ENCODE measurements around the gene CORO2B.

The CORO2B gene

GRCh38 chr15:68570974-68571373 is 7.8 kb upstream of the CORO2B start:
- in situ Hi-C loops (cut with MboI; ENCODE audit: low sequenced_read_pairs), result no loop called here

DNA sequence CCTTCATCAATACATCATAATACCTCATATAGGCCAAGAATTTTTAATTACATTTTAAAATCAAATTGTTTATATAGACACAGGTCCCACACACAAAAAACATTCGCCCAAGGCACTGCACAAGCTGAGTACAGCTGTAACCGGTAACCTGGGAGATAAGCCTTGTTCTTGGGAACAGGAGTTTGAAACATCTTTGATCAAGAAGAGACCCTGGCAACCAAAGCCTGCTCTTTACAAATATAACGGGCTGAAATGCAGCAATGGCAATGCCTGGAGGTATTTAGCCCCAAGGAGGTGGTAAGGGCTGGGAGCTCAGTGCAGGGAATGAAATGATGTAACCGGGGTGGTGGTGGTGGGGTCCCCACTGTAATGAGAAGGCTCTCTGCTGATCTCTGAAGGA is 7.2 kb upstream of the CORO2B start:
- in situ Hi-C loops (cut with MboI; ENCODE audit: low sequenced_read_pairs), result no loop called here

DNA sequence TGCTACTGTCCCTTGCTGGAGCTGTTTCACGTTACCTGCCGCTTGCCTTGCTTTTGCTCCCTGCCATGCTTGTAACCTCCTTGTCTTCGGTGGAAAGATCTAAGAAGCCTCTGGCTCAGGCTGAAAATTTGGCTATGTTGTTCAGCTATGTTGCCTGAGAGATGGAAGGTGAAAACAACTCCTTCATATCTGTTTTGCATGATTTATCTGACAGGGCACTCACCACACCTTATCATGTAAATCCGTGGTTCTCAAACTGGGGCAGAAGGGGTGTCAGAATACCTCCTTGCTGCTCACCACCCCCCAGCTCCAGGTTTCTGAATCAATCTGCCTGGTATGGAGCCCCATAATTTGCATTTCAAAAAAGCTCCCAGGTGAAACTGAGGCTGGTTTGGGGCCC is 6.5 kb upstream of the CORO2B start:
- in situ Hi-C loops (cut with MboI; ENCODE audit: low sequenced_read_pairs), result no loop called here

GRCh38 chr15:68572921-68573320 is 5.9 kb upstream of the CORO2B start:
- in situ Hi-C loops (cut with MboI; ENCODE audit: low sequenced_read_pairs), result no loop called here

DNA sequence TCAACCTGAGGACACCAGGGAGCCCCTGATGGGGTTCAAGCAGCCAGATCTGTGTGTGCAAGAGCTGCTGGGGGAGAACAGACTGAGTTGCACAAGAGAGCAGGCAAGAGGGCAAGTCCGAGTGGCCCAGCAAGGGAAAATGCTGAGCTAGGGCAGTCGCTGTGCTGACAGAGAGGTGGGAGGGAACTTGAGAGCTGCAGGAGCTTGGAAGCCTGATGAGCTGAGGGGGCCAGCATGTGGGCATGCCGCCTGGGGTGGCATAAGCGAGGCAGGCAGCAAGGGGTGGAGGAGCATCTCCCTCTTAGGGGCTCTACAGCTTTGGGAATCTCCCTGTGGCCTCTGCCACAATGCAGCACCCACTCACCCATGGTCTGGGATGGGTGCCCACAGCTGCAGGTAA is 4.7 kb upstream of the CORO2B start:
- in situ Hi-C loops (cut with MboI; ENCODE audit: low sequenced_read_pairs), result no loop called here

DNA sequence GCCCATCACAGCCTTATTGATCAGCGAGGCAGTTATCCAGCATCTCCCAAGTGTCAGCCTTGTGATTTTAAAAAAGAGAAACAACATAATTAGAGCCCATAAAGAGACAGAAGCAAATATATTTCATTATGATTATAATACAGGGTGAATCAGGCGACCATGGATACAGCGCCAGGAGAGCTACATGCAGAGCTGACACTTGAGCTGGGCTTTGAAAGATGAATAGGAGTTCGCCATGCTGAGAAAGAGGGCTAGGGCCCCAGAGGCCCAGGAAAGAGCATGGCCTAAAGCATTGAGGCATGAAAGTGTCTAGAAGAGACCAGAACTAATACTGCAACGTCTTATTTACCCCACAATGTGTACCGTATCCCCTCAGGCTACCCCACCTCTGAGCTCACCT is 4.2 kb upstream of the CORO2B start:
- in situ Hi-C loops (cut with MboI; ENCODE audit: low sequenced_read_pairs), result no loop called here

DNA sequence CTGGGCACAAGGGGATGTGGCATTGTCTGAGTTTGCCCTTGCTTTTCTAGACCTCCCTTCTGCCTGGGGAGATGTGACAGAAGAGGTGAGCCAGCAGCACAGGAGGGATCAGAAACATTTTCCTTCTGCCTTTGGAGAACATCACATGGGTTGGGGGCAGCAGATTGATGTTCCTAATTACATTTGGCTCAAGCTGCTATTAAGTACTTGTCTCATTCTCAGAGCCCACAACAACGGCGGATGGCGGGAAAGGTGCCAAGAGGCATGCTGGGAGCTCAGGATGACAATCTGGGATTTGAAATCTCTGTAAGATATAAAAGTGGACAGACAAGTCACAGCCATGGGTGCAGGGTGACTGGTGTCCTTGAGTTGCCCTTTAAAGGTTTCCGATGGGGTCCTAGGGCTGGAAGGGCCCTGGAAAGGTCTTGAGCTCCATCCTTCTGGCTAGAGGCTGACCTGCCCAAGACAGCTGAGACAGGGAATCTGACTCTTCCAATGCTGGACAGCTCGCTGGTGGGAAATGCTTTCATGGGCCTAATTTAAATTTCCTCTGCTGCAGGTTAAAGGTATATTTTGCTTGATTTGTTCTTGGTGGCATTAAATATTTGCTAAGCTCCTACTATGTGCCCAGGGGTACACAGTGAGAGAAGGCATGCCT is 2.4 kb upstream of the CORO2B start:
- in situ Hi-C loops (cut with MboI; ENCODE audit: low sequenced_read_pairs), result no loop called here

DNA sequence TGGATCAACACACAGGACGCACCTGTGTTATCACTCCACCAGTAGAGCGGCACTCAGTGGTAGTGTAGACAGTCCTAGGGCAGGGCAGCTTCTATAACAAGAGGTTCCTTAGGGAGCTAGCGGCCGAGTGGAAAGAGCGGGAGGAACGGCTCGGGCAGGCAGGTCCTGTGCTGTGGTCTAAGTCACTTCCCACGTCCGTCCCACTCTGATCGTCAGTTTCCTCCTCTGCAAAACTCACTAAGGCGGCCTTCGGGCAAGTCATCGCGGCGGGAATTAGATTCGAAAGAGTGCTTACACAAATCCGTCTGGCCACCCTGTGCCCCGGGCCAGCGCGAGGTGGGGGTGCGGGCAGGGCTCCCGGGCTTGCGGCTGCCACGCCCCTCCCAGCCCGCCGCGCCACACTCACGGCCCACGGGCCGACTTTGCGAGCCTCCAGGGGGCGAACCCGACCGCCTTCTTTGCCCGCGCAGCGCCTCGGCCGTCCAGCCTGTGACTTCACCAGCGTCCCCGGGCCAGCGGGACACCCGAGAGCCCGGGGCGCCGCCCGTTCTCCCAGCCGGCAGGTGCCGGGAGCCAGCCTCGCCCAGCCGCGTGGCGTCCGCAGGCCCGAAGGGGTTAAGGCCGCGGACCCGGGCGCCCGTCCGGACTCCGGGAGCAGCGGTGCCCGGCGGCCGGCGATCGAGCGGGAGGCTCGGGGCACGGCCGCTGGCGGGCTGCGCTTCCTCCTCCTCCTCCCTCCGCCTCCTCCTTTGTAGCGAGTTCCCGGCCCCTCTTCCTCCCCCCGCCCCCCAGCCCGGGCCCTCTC is 416 bp upstream of the CORO2B start:
- in situ Hi-C loops (cut with MboI; ENCODE audit: low sequenced_read_pairs), result no loop called here

DNA sequence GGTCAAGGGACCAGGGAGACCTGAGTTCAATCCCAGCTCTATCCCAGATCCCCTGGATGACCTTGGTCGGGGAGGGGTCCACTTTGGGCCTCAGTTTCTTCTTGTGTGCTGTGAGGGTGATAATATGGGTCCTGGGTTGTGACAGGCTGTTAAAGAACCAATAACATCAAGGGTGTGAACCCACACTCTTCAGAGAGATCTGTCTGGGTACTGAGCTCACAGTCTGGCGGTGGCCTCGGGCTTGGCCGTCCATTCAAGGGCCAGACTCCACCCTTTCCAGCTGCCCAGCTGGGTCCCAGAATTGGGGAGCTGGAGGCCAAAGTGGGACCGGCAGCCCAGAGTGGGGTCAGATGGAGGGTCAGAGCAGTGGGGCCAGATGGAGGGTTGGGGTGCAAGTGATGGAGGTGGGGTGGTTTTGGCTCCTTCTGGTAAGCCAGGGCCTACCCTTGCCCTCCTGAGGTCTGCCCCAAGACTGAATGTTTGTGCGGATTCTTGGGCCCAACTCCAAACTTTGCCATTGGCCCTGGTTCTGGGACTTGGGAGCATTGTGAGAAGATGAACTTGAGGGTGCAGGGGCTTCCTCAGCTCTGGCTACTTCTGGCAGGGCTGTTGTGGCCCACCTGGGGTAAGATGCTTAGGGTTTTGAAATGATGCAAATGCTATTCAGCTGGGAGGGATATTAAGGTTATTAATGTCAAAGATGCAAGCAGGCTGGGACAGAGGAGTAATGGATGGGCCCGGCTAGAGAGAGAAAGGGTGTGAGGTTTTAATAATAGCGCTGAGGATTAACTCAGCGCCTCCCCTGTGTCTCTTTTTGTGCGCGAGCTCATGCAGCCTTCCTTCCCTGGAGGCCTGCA is 1.5 kb downstream of the CORO2B start:
- in situ Hi-C loops (cut with MboI; ENCODE audit: low sequenced_read_pairs), result no loop called here

- in situ Hi-C loops (cut with MboI; ENCODE audit: low sequenced_read_pairs), result no loop called here
These were observed 2.0 kb downstream of the CORO2B start for GRCh38 chr15:68580883-68581155.

- in situ Hi-C loops (cut with MboI; ENCODE audit: low sequenced_read_pairs), result no loop called here
These were observed 2.9 kb downstream of the CORO2B start for GRCh38 chr15:68581725-68582124.

DNA sequence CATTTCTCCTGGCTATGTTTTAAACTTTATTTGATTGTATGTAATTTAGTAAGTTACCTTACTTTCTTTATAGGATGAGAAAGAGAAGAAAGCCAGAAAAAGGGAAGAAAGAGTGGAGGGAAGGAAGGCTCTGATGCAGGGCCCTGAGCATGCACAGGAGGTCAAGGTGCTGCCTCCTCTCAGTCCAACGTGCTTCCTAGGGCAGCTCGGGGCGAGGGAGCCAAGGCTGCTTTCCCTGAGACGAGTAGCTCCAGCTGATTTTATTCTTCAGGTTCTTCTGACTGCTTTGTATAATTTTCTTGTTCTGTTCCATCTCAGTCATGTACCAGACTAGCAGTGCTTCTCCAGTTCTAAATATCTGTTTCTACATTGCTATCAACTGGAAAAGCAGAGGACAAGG is 3.4 kb downstream of the CORO2B start:
- in situ Hi-C loops (cut with MboI; ENCODE audit: low sequenced_read_pairs), result no loop called here

DNA sequence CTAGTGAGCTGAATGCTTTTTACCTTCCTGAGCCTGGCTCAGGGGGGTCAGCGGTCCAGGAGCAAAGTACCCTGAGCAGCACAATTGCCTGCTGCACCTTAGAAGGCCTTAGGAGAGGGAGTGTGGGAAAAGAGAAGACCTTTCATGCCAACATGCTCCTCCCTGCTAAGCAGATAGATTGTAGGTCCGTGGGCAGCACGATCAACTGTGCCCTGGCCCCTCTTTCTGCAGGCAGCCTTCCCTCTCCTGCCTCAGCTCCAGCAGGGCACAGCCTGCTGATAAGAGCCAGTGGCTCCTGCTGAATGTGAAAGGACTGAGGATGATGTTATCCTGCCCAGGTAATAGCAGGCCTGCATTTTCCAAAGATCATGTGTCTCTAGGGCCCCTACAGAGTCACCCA is 4.1 kb downstream of the CORO2B start:
- in situ Hi-C loops (cut with MboI; ENCODE audit: low sequenced_read_pairs), result no loop called here

GRCh38 chr15:68583321-68583720 is 4.5 kb downstream of the CORO2B start:
- in situ Hi-C loops (cut with MboI; ENCODE audit: low sequenced_read_pairs), result no loop called here

DNA sequence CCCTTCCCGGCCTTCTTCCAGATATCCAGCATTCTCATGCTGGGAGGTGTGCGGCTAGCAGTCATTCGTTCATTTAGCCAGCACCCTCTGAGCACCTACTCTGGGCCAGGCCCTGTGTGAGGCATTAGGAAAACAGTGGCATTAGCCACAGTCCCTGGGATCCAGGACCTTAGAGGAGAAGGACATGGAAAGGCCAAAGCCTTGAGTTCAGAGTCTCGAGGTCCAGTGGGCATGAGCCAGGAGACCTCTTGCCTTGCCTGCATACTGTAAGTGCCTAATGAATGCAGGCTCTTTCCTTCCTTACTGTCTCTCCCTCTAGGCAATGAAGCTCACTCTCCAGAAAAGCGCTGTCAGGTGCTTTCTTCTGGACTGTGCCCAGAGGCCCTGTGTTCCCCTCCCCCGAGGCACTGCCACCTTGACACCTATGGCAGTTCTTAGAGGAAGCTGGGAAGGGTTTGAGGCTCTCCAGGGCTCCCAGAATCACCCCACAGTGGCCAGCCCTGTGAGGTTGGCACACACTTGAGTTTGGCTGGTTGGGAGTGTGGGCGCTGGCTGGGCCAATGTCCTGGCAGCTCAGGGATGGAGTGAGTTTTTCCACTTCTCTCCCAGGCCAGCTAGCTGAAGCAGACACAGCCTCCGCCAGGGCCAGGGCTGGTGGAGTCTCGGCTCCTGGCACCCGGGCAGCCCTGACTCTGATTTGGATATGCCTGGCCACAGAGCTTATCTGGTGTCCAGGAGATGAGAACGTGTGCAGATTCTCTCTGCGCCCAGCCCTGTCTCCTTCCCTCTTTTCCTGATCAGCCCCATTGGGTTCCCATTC is 5.4 kb downstream of the CORO2B start:
- in situ Hi-C loops (cut with MboI; ENCODE audit: low sequenced_read_pairs), result no loop called here

DNA sequence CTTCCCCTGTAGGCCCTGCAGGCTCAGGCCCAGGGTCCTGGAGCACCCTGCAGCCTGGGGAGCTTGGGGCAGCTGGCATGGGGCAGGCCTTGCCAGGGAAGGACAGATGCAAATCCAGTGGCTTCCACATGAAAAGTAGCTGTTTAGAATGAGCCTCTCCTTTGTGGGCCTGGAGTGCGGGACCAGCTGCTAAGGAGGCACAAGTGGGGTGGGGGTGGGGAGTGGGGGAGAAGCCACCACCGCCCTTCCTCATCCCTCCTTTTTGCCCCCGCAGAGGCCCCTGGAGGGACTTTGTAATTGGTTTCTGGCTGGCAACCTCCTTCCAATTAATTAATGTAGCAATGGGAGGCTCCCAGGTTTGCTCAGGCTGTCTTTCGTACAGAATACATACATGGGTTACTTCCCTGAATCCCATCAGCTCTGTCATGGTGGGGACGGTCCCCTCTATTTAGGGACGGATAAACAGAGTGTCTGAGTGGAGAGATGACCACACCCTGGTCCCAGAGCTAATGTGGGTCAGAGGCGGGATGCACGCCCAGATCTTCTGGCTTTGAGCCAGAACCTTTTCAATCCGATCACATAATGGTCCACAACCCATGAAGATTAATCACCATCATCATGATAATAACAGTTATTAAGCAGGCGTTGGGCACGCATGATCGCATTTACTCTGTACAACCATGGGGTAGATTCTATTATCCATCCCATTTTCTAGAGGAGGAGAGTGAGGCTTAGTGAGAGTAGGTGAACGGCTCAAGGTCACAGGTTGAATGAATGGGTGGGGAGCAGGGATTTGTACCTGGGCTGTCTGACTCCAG is 6.2 kb downstream of the CORO2B start:
- in situ Hi-C loops (cut with MboI; ENCODE audit: low sequenced_read_pairs), result no loop called here

DNA sequence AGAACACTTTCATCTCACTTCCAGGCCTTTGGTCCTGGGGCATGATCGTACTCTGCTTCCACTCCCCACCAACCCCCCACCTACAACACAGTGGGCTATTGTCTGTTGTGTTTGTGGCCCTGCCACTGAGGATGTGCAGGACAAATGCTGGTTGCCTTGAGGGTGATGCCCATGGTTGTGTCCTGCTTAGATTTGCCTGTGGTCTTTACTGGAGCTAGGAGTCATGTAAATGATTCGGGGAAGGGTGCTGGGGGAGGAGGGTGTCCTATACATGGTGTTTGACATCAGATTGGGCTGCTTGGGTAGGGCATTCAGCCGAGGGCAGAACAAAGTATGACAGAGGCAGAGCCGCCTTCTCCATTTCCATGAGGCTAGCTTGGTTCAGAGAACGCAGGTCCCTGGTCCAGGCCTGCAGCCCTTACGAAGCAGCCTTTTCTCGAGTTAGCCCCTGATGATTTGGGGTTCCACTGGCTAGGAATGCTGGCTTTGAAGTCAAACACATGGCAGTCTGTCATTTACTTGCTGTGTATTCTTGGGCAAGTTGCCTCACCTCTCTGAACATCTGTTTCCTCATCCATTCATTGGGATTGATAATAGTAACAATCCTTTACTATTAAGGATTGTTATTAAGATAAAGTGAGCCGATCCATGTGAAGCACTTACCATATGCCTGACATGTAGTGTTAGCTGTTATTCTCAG is 6.9 kb downstream of the CORO2B start:
- in situ Hi-C loops (cut with MboI; ENCODE audit: low sequenced_read_pairs), result no loop called here

GRCh38 chr15:68586274-68586961 is 7.6 kb downstream of the CORO2B start:
- in situ Hi-C loops (cut with MboI; ENCODE audit: low sequenced_read_pairs), result no loop called here

DNA sequence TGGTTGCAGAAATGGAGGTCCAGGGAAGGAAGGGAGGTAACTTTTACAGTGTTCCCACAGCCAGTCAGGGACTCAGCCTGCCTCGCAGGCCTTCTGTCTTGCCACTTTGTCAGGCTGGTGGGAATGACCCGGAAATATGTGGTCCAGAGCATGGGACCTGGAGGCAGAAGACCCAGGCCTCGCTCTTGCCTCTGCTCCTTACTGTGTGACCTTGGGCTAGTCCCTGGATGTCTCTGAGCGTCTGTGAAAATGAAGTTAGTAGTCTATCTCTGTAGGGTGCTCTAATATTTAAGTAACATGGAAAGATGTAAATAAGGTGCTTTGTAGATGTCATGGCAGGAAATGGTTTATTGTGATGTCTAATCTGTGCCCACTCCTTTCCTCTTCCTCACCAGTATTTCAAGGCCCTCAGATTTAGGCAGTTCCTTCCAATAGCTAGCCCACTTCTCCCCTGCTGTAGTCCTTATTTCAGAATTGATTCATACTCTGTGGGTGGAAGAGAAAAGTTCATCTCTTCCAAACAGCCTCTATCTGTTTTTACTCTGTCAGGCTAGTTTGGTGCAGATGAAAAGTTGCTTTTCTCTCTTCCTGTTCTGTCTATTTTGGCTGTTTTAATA is 9.1 kb downstream of the CORO2B start:
- in situ Hi-C loops (cut with MboI; ENCODE audit: low sequenced_read_pairs), result no loop called here
